Activated CD8-positive, alpha-beta memory T cell treated with anti-CD3 and anti-CD28 coated beads, Interleukin-2, amount 50 U/mL, for 4 hours (primary cell): ENCODE results near the gene SLC1A2.

Experiments
- DNase-seq: peaks from one replicate; pipeline ENCODE4 v3.0.0-alpha.2; 2020

Gene SLC1A2

DNA sequence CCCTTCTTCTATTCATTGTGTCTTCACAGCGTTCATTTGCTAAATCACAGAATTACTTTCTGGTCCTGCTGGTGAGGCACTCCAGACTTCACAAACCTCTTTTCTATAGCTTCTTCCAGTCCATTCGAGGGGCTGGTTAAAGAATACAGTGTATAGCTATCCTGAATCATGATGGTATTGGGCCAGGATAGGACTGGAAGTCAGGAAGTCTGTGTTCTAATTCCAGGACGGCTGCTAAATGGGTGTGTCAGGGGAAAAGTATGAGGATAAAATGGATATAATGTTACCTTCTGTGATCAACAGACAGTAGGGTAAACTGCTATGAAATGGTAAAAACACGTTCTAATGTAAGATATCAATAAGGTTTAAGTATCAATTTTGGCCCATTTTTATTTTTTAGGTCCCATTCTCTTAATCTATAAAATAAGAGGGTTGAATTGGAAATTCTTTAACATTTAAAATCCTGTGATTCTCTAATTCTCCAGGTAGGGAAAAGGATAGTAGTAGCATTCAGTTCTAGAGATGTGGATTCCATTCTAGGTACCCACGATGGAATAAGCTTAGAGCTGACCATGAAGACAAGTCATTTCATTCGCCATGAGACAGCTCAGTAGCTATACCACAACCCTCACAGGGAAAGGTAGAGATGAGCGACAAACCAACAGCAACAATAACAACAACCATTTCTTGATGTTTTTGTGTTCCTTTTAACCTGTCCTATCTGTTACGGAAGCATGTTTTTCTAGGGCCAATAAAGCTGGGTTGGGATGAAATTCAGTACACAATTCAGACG, 96.1 kb downstream of the SLC1A2 start:
- no peak for DNase-seq

DNA sequence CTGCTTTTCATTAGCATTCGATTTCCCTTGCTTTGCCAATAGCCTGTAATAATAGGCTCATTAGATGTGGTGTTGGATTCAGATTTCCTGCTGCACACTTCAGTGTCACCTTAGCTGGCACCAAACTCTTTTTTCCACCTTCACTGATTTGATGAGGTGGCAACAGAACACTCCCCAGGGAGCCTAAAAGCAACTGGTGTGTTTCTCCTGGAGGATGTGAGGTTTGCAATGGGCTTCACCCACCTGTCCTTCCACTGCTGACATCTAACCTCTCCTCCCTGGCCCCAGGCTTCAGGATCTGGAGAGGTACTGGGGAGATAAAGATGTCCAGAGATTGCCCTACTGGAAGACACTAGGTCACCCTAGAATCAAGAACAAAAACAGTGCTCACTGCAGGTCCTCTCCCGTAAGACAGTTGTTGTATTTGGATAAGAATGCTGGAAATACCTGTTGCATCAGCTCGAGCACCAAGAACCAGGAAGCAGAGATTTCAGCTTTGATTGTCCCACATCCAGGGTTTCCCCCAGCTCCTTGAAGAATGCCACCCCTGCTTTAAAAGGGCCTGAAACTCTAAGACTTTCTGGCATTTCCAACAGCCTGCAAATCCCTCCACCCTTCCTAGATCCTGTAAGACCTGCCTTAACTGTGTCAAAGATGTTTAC, 96.9 kb downstream of the SLC1A2 start:
- DNase-seq, result no peak

- no peak for DNase-seq
Measured at GRCh38 chr11:35321532-35322317, 97.6 kb downstream of the SLC1A2 start.

DNA sequence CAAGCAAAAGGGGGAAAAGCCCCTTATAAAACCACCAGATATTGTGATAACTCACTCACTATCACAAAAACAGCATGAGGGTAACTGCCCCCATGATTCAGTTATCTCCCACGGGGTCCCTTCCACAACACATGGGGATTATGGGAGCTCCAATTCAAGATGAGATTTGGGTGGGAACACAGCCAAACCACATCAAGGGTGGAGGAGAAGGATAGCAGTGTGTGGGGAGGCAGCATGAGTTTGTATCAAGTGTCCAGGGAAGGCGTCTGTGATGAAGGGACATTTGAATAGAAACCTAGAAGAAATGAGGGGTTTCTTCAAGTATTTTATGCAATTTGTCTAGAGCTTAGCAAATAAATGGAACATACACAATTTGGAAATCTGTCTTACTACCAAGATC, 98.2 kb downstream of the SLC1A2 start:
- no peak for DNase-seq

- no peak for DNase-seq
Measured at GRCh38 chr11:35318977-35319925, 100.1 kb downstream of the SLC1A2 start.

- DNase-seq, result no peak
Measured at GRCh38 chr11:35318309-35318708, 101.0 kb downstream of the SLC1A2 start.

GRCh38 chr11:35317253-35317652, 102.1 kb downstream of the SLC1A2 start:
- no peak for DNase-seq

DNA sequence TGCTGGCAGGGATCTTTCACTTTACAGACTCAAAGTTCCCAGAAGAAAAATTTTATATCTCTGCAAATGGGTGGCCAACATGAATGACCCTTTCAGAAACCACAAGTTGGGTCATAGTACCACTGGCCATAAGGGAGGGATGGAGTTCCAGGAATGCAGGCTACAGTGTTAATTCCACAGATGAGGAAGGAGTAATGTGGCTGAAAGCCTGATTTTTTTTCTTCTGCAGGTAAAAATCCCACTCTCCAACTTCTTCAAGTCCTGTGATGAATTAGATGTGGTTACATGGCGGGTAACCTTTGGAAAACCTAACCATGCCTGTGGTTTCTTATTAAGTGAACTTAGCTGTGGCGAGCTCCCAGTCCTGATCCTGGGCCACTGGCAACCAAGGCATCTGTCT, 103.2 kb downstream of the SLC1A2 start:
- no peak for DNase-seq

DNA sequence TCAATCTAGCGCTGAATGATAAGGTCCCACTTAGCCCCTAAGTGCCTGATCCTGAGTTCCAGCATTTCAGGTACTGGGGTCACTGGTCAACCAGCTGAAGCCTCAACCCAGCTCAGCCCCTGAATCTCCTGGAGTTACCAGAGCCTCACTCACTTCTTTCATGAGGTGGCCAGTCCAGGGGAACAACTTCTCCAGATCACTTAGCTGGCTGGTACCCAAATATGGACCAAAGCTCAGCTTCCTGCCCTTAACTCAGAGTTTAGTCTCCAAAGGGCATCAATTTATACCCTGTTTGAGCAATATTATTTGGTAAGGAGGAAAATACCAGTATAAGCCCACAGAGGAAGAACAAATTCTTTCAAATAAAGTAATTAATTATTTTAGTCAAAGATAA, 105.6 kb downstream of the SLC1A2 start:
- DNase-seq, result no peak

DNA sequence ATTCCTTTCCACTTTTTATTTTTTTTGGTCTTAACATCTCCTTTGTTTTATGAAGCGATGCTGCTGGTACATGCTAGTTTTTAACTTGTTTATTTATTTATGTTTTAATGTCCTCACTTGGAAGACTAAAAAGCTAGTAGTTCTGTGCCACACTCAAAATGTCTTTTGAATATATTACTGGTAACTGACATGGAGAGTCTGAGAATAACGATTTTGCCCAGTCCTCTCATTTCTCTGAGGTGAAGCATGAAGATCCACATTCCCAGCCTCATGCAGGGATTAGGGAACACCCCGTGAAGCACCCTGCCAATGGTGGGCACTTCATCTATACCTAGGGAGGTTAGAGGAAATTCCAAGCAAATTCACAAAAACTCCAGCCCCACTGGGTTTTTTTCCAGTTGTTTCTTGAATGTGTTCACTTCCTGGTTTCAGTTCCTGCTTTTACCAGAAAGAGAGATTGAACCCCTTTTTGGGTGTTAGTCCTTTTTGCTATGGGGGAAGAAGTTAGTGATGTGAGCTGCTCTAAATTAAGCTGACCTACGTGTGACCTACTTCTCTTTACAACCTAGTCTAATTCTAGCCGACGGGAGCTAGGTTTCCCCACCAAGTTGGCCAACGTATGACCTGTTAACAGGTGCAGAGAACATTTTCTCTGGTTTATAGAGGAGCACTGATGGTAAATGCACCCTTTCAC, 106.1 kb downstream of the SLC1A2 start:
- no peak for DNase-seq

- DNase-seq, result no peak
Measured at GRCh38 chr11:35311331-35311730, 108.0 kb downstream of the SLC1A2 start.

DNA sequence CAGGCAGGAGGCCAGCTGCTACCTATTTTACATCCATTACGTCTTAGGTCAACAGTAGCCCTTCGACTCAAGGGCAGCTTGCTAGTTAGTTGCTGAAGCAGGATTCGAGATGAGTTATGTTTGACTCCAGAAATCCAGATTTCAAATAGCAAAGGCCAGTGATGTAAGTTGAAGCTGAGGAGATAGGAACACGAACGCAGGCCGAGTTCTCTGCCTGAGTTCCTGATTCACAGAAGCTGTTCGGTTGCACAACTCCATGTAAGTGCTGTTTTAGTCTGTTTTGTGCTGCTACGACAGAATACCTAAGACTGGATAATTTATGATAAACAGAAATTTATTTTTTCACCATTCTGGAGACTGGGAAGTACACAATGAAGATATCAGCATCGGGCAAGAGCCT, 111.2 kb downstream of the SLC1A2 start:
- no peak for DNase-seq

- DNase-seq, result no peak
Measured at GRCh38 chr11:35307221-35307621, 112.1 kb downstream of the SLC1A2 start.

GRCh38 chr11:35305670-35306382, 113.5 kb downstream of the SLC1A2 start:
- peak; percentile 40 for DNase-seq

GRCh38 chr11:35304900-35305460, 114.4 kb downstream of the SLC1A2 start:
- no peak for DNase-seq

- no peak for DNase-seq
Measured at GRCh38 chr11:35304386-35304775, 115.0 kb downstream of the SLC1A2 start.

DNA sequence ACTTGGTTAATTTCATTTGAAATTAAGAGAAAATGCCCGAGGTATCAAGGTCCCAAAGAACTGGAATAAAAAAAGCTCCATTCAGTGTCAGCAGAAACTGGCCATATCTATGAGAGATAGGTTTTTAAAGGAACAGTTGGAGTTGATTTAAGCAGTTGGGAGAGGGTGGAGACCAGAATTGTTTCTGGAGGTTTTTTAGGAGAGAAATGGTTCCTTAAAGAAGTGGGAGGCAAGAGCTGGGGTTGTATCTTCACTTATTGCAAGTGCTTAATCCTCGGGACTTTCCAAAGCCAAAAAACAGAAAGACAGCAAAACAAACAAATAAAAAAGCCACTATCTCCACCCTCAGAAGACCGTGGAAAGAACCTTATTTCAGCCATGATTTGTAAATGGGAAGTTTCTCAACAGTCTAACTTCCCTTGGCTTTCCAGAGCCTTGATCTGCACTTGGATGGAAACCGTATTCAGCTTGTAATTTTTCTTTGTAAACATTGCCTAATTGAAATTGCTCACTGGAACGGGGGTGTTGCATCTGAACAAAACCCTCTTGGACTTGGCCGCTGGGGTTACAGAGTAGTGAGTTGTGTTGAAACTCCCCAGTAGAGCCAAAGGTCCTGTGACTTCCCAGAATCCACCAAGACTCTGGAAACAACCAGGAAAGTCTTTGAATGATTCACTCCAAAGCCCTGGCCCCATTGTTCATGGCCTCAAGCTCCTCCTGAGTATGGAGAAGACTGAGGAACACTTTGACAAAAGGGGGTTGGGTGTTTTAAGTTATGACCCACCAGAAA, 115.6 kb downstream of the SLC1A2 start:
- no peak for DNase-seq

DNA sequence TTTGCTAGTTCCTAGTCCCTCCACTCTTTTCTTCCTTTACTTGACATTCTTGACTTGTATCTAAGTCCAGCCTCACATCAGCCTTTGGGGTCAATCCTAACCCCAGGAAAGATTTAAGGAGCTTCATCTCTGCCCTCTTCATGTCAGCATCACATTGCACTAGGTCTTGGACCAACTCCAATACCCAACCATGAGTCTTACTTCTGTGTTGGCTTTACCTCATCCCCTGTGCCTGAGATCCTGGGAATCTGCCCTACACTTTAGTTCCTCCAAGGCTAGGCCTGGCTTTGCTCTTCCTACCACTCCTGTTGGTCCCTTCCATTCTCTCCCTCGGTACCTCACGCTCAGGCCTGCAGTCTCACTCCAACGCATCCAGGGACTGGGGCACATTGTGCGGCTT, 117.0 kb downstream of the SLC1A2 start:
- no peak for DNase-seq

DNA sequence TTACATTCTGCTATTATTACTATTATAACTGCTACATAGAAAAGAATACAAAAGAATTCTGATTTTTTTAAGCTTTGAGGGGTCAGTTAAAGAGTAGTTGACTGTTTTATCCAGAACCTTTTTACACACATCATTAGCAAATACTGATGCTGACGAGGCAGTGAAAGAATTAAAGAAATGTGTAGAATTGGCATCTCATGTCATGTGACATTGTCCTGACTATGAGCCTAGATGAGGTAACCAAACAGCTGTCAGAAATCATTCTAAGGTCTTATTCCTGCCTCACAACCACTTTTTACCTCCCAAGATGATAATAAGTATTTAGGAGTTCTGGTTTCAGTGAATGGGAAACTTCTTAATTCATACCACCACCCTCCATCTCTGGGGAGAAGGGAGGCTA, 121.0 kb downstream of the SLC1A2 start:
- no peak for DNase-seq

- no peak for DNase-seq
Measured at GRCh38 chr11:35295751-35296150, 123.6 kb downstream of the SLC1A2 start.
